ENCODE measurements around the gene TUBB2B. TPM values are rescaled to one million over a fixed set of nuclear protein-coding genes. Genes with fewer than 3 reads are reported as not detected.
A peak's percentile ranks its signal among the peaks of the same experiment; 100 is the strongest.
"Not testable (repeated sequence)": the region's sequence is repeated elsewhere in the genome, so short reads cannot be mapped to it uniquely, and the experiment has no call there.

Gene TUBB2B
- total RNA-seq, 1 donor from 2014 or later, result 287 TPM

DNA sequence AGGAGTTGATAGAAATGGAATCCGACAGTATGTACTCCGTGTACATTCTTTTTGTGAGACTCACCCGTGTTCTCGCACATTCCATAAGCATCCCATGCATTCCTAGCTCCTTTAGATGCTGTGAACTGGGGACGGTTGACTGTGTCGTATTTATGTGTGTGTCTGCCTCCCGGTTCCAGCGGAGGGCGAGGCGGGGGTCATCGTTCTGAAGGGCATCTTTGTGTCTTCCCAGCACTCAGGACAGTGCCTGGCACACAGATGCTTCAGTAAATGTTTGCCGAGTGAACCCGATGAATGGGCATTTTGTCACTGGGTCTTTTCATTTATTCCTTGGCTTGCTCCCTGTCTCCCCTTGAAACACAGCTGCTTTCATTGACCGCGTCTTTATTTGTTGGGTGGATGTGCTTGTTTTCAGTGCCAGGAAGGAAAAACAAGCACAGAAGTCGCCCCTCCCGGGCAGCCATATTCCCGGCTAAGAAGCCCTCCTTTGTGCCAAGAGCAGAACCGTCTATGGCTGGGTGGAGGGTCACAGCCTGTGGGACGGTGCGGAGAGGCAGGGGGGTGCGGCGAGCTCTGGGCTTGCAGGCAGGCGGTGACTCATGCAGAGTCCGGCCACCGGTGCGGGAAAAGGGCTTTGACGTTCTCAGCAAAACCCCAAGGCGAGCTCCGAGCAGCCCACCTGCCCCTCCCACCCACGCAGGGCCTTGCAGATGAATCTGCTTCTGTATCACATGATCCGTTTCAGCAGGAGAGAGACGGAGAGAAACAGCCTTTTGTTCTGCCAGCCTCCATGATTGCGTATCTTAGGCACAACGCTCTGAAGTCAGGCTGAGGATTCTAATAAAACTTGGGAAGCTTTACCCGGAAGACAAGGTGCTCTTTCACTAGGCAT, 20.0 kb upstream of the TUBB2B start:
- DNase-seq (ENCODE audit: low read depth), result peak; percentile 76
- Histone ChIP-seq H3K27me3 (ENCODE audit: control insufficient read depth, insufficient read depth, low read length) (no peaks in the 10 kb centered on the region), H3K4me3 (ENCODE audit: low read depth, low read length) (peak overlapping the region; percentile 18), H3K36me3 (ENCODE audit: control insufficient read depth, insufficient read depth, low read length) (no peaks in the 10 kb centered on the region)
- TF ChIP-seq, protein P1, sequence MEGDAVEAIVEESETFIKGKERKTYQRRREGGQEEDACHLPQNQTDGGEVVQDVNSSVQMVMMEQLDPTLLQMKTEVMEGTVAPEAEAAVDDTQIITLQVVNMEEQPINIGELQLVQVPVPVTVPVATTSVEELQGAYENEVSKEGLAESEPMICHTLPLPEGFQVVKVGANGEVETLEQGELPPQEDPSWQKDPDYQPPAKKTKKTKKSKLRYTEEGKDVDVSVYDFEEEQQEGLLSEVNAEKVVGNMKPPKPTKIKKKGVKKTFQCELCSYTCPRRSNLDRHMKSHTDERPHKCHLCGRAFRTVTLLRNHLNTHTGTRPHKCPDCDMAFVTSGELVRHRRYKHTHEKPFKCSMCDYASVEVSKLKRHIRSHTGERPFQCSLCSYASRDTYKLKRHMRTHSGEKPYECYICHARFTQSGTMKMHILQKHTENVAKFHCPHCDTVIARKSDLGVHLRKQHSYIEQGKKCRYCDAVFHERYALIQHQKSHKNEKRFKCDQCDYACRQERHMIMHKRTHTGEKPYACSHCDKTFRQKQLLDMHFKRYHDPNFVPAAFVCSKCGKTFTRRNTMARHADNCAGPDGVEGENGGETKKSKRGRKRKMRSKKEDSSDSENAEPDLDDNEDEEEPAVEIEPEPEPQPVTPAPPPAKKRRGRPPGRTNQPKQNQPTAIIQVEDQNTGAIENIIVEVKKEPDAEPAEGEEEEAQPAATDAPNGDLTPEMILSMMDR (IDR thresholded peaks at IDR 0.05; ENCODE audit: insufficient read depth, low read length, poor library complexity, severe bottlenecking), result no peak

DNA sequence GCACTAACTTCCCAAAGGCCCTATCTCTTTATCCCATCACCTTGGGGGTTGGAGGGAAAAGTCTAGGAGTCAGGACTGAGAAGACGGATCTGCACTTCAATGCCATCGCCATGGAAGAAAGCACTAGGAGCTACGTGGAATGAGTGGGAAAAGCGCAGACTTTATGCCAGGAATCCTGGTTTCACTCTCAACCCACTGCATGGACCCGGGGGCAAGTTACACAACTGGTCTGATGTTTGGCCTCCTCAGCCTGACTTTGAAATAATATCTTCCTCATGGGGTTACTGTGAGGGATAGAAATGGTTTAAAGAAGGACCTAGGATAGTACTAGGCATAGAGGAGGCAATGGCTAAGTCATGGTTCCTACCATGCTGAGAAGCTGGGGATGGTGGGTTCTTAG, 17.8 kb upstream of the TUBB2B start:
- no peak for DNase-seq (ENCODE audit: low read depth)
- H3K36me3 ChIP-seq (ENCODE audit: control insufficient read depth, insufficient read depth, low read length), result no peaks in the 10 kb centered on the region
- H3K4me3 ChIP-seq (ENCODE audit: low read depth, low read length), result no peak overlapping the region
- no peaks in the 10 kb centered on the region for H3K27me3 ChIP-seq (ENCODE audit: control insufficient read depth, insufficient read depth, low read length)
- TF ChIP-seq, protein P1 (IDR thresholded peaks at IDR 0.05; ENCODE audit: insufficient read depth, low read length, poor library complexity, severe bottlenecking), result no peak

DNA sequence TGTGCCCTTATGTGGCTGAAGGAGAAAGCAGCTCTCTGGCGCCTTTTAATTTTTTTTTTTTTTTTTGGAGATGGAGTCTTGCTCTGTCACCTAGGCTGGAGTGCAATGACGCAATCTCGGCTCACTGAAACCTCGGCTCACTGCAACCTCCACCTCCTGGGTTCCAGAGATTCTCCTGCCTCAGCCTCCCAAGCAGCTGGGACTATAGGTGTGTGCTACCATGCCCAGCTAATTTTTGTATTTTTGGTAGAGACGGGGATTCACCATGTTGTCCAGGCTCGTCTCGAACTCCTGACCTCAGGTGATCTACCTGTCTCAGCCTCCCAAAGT, 17.3 kb upstream of the TUBB2B start:
- H3K4me3 ChIP-seq (ENCODE audit: low read depth, low read length); H3K27me3 ChIP-seq (ENCODE audit: control insufficient read depth, insufficient read depth, low read length); H3K36me3 ChIP-seq (ENCODE audit: control insufficient read depth, insufficient read depth, low read length); DNase-seq (ENCODE audit: low read depth): not testable (repeated sequence)

DNA sequence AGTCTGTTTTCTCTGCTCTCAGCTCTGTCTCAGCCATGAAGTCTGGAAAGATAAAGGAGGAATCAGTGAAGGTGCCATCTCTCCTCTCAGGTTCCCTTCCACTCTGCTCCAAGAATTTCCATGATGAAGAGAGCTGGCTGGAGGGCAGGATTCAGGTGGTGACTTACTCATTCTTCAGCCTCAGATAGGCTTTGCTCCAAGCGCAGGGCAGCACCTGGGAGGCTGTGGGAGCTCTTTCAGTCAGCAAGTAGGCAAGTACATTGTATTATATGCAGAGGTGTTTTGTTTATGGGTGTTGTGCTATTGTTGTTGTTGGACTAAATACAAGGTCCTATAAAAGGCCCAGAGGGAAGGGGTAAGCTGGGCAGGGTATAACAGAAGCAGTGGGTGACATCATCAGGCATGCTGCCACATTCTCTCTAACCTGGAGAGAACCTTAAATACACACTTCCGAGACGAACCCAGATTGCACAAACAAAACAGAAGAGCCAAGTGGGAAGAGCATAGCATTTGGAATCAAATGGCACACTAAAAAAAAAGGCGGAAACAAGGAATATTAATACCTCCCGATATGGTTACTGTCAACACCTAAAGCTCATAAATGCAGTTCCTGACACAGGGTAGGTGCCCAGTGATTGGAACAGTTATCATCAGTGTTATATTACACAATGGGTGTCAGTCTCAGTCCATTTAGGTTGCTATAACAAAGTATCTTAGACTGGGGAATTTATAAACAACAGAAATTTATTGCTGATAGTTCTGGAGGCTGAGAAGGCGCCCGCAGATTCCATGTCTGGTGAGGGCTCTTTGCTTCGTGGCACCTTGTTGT, 16.8 kb upstream of the TUBB2B start:
- H3K4me3 ChIP-seq (ENCODE audit: low read depth, low read length), result no peak overlapping the region
- TF ChIP-seq, protein P1 (IDR thresholded peaks at IDR 0.05; ENCODE audit: insufficient read depth, low read length, poor library complexity, severe bottlenecking), result no peak
- H3K27me3 ChIP-seq (ENCODE audit: control insufficient read depth, insufficient read depth, low read length), result peaks cover 4% of the 10 kb centered on the region
- DNase-seq (ENCODE audit: low read depth), result no peak
- H3K36me3 ChIP-seq (ENCODE audit: control insufficient read depth, insufficient read depth, low read length), result no peaks in the 10 kb centered on the region

DNA sequence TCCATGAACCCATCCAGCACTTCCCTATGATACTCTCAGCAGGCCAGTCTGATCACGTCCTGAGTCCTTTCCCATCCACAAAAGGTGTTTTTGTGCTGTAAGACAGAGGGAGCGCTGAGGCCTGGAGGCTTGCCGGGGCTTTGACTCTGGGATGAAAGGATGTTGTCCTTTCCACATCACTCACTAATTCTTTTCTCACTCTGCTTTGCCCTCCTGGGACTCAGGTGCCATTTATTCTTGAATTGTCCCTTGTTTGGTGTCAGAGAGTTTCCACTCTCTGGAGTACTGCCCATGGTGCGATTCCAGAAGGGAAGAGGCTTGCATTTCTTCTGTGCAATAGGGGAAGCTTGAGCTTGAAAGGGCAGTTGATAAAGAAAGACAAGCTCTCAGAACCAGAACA, 15.3 kb upstream of the TUBB2B start:
- Histone ChIP-seq H3K27me3 (ENCODE audit: control insufficient read depth, insufficient read depth, low read length) (peaks cover 7% of the 10 kb centered on the region), H3K4me3 (ENCODE audit: low read depth, low read length) (no peak overlapping the region), H3K36me3 (ENCODE audit: control insufficient read depth, insufficient read depth, low read length) (no peaks in the 10 kb centered on the region)
- TF ChIP-seq, protein P1 (IDR thresholded peaks at IDR 0.05; ENCODE audit: insufficient read depth, low read length, poor library complexity, severe bottlenecking), result no peak
- DNase-seq (ENCODE audit: low read depth), result no peak

DNA sequence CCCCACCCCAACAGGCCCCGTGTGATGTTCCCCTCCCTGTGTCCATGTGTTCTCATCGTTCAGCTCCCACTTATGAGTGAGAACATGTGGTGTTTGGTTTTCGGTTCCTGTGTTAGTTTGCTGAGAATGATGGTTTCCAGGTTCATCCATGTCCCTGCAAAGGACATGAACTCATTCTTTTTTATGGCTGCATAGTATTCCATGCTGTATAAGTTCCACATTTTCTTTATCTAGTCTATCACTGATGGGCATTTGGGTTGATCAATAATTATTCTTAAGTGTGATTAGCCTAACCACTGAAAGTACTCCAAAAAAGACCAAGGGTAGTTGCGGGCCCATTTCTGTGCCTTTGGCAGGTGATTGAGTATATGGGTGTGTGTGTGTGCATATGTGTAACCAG, 14.3 kb upstream of the TUBB2B start:
- H3K4me3 ChIP-seq (ENCODE audit: low read depth, low read length); H3K36me3 ChIP-seq (ENCODE audit: control insufficient read depth, insufficient read depth, low read length); H3K27me3 ChIP-seq (ENCODE audit: control insufficient read depth, insufficient read depth, low read length); DNase-seq (ENCODE audit: low read depth): not testable (repeated sequence)

All from kidney epithelial cell (primary cell).